Brain microvascular endothelial cell (primary cell): ENCODE data around the gene NOL4L.

Experiments
- DNase-seq: peaks from one replicate; pipeline ENCODE4 v3.0.0-alpha.2; 2020
- H3K27ac ChIP-seq: fragments of 250-450 bp; sonication (Bioruptor Pico); 2 replicates; pipeline ENCODE4 v1.5.1; 2020; ENCODE audit warnings: mild to moderate bottlenecking, moderate library complexity
- H3K27me3 ChIP-seq: fragments of 250-450 bp; sonication (Bioruptor Pico); replicated peaks from 2 replicates; pipeline ENCODE4 v1.5.1; 2020; ENCODE audit warnings: mild to moderate bottlenecking
- H3K36me3 ChIP-seq: fragments of 250-450 bp; sonication (Bioruptor Pico); replicated peaks from 2 replicates; pipeline ENCODE4 v1.5.1; 2020; ENCODE audit warnings: mild to moderate bottlenecking
- H3K4me3 ChIP-seq: 2 replicates; pipeline ENCODE4 v1.5.1; 2011; ENCODE audit warnings: low read depth, mild to moderate bottlenecking, control low read depth, low read length, moderate library complexity
- in situ Hi-C: cut with HindIII; loops from 2 replicates; pipeline ENCODE4 v1.10.0; 2017; ENCODE audit warnings: low sequenced_read_pairs, low pct_ligation_motif_present
- TF ChIP-seq, protein P1 (sequence below): IDR thresholded peaks from 2 replicates; pipeline ENCODE4 v1.5.1; 2011; ENCODE audit warnings: low read depth, mild to moderate bottlenecking, moderate library complexity, low read length, control low read depth, inconsistent platforms; ENCODE audit errors: missing control alignments

The NOL4L gene

DNA sequence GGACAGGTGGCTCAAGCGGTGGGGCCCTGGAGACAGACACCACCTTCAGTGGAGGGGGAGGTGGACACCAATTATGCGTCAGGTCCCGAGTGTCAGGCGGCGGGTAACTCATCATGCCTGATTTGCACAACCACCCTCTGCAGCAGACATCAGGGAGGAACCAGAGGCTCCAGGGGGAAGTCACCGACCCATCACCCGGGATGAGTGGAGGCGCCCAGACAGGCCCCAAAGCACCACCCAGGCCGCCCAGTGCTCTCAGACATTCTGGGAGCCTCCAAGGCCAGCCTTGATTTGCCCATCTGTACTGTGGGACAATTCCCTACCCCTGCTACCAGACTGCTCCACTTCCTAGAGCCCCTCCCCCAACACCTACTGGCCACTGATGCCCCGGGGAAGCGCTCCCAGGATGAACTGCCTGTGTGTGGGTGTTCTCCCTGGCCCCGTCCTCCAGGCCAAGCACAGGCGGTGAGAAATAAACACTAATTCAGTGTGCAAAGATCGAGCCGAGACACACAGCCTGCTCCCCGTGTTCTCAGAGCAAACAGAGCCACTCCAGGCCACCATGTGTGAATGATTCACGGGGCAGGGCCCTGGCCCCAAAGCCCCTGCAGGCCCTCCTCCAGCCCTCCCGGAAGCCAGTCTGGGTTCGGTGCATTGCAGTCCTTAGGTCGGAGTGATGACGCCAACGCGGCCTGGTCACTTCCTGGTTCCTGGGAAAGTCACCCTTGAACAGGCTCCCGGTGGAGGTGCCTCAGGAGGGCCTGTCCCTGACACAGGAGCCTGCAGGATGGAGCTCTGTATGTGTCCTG lies 119.8 kb downstream of the NOL4L start:
- in situ Hi-C loops = no loop called here
- Histone ChIP-seq H3K4me3 (no peak overlapping the region), H3K27ac (peak overlapping the region; percentile 87), H3K27me3 (no peaks in the 10 kb centered on the region), H3K36me3 (peaks cover 37% of the 10 kb centered on the region)
- TF ChIP-seq, protein P1, sequence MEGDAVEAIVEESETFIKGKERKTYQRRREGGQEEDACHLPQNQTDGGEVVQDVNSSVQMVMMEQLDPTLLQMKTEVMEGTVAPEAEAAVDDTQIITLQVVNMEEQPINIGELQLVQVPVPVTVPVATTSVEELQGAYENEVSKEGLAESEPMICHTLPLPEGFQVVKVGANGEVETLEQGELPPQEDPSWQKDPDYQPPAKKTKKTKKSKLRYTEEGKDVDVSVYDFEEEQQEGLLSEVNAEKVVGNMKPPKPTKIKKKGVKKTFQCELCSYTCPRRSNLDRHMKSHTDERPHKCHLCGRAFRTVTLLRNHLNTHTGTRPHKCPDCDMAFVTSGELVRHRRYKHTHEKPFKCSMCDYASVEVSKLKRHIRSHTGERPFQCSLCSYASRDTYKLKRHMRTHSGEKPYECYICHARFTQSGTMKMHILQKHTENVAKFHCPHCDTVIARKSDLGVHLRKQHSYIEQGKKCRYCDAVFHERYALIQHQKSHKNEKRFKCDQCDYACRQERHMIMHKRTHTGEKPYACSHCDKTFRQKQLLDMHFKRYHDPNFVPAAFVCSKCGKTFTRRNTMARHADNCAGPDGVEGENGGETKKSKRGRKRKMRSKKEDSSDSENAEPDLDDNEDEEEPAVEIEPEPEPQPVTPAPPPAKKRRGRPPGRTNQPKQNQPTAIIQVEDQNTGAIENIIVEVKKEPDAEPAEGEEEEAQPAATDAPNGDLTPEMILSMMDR = no peak
- DNase-seq = peak; percentile 88

DNA sequence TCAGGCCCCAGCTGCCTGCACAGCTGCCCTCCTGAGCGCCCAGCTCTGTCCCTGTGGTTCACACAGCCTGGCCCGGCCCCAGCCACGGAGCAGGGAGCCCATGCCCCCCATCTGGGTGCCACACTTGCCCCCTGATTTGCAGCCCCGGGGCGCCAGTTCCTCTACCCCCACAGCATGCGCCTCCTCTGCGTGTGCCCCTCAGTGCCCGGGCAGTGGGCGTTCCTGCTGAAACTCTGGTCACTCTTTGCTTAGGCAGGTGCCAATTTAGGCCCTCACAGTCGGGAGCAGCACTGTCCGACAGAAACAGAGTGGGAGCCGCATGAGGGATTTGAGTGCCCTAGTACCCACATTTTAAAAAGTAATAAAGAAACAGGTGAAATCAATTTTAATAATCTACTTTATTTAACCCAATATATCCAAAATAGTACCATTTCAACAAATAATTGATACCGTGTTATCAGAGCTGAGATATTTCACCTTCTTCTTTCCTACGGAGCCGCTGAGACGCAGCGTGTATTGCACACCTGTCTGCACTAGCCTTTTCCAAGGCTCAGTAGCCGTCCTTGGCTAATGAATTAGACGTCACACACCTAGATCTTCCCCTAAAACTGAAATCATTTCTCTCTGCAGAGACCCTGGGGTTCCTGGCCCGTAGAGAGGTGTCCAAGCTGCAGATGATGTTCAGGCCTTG lies 120.6 kb downstream of the NOL4L start:
- TF ChIP-seq, protein P1 = no peak
- in situ Hi-C loops = no loop called here
- no peak for DNase-seq
- peaks cover 42% of the 10 kb centered on the region for H3K36me3 ChIP-seq
- H3K27ac ChIP-seq = peak overlapping the region; percentile 87
- H3K27me3 ChIP-seq = no peaks in the 10 kb centered on the region
- no peak overlapping the region for H3K4me3 ChIP-seq

DNA sequence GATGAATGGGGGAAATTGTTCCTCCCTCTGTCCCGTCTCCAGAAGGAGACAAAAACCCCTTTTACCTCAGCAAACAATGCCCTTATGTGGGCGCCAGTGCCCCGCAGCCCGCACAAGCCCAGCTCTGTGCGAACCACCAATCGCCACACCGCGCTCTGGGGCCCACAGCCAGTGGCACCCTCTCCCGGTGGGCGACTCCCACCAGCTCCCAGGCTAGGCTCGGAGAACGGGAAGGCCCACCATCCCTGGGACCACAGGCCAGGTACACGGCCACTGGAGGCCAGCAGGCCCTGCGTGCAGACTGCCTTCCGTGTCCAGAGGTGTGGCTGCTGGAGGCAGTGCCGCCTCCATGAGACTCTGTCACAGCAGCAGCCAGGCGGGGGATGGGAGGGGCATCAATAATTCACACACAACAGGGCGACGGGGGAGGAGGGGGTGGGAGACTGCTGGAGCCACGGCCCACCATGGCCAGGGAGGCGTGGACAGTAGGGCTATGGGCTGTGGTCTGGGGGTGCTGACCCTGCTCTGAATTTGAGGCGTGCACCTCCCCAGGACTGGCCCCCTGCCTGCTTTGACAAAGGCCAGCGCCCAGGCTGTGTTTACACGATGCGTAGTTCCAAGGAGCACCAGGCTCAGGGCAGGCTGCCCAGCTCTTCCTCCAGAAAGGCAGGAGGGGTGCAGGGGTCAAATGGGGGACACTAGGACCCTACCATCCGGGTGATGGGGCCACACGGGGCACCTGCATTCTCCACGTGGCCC lies 121.3 kb downstream of the NOL4L start:
- H3K27me3 ChIP-seq = no peaks in the 10 kb centered on the region
- no peak overlapping the region for H3K4me3 ChIP-seq
- H3K36me3 ChIP-seq = peaks cover 45% of the 10 kb centered on the region
- DNase-seq = no peak
- H3K27ac ChIP-seq = no peak overlapping the region
- in situ Hi-C loops = no loop called here
- TF ChIP-seq, protein P1 = no peak

DNA sequence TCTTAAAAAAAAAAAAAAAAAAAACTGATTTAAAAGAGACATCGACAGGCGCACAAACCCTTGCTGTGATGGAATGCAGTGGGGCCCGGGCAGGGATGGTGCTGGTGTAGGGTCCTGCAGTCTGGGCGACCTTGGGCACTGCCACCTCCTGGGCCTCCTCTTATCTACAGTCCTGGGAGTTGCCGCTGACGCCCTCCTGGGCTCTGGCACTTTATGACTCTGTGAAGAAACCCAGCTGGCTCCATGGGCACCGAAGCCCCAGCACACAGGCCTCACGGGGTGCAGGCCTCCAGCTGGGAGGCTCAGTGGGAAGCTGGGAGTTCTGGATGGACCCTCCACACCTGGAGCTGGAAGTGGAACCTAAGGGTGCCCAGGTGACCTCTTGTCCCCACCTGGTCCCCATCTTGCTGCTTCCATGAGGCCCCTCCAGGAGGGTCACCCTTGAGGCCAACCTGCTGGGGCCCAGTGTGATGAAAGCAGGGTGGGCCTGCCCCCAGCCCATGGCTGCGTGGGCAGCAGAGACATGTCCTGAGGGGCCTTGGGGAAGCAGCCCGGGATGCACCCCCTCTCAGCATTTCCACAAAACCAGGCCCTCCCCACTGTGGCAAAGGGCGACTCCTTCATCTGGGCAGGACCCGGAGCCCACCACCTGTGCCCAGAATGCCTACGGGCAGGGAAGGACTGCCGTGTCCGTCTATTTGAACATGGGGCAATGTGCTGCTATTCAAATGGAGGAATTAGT lies 122.1 kb downstream of the NOL4L start:
- DNase-seq = no peak
- H3K36me3 ChIP-seq = peaks cover 48% of the 10 kb centered on the region
- H3K27me3 ChIP-seq = no peaks in the 10 kb centered on the region
- TF ChIP-seq, protein P1 = no peak
- H3K27ac ChIP-seq = no peak overlapping the region
- in situ Hi-C loops = no loop called here
- no peak overlapping the region for H3K4me3 ChIP-seq

DNA sequence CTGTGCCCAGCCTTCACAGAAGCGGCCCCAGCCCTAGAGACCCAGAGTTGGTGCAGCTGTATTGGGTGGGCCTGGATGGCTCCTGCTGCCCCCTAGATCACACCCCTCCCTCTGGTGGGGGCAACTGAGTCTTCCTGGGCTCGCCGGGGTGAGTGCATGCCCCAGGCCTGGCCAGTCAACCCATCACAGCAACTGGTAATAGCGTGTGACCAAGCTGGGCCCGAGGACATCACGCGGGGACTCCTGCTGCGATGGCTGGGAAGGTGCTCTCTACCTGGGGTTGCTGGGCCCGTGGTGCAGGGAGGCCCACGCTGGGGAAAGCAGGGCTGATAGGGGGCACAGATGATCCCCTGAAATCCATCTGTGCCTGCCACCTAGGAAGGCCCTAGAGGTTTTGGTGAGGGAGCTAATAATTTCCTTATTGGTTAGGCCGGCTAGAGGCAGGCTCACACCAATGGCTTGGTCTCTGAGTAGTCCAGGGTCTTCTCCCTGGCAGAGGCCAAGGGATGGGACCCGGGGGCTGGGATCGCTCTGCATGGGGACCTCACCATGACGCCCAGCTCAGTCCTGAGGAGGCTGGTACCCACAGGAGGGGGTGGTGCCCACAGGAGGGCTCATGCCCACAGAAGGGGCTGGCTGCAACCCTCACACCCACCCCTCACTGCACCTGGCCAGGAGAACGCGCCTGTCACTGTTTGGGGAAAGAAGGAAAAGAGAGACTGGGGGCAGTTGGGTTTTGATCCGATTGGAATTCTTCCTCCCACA lies 123.1 kb downstream of the NOL4L start:
- H3K27ac ChIP-seq = no peak overlapping the region
- no peak overlapping the region for H3K4me3 ChIP-seq
- H3K27me3 ChIP-seq = no peaks in the 10 kb centered on the region
- TF ChIP-seq, protein P1 = no peak
- in situ Hi-C loops = no loop called here
- DNase-seq = no peak
- peaks cover 47% of the 10 kb centered on the region for H3K36me3 ChIP-seq
